ENCODE measurements around the gene G3BP1. TPM values are rescaled to one million over a fixed set of nuclear protein-coding genes. Genes with fewer than 3 reads are reported as not detected.

G3BP1 gene
- total RNA-seq, 2 donors from 2014 or later: 346 to 376 TPM

- Histone ChIP-seq H3K27me3 (ENCODE audit: control insufficient read depth, insufficient read depth, low read length, poor library complexity, severe bottlenecking) (no peaks in the 10 kb centered on the region), H3K9me3 (ENCODE audit: control insufficient read depth, low read length) (peaks cover 2% of the 10 kb centered on the region), H3K4me1 (ENCODE audit: control insufficient read depth, insufficient read depth, low read length) (peaks cover 15% of the 10 kb centered on the region), H3K4me3 (ENCODE audit: low read length) (no peak overlapping the region), H3K36me3 (ENCODE audit: control insufficient read depth, insufficient read depth, low read length) (no peaks in the 10 kb centered on the region), H3K9ac (ENCODE audit: extremely low read depth, low read length, poor library complexity, severe bottlenecking) (no peak overlapping the region), H3K27ac (ENCODE audit: low read depth, low read length) (no peak overlapping the region)
- WGBS, 2 experiments (ENCODE audit: insufficient coverage in 1 of 2, insufficient read length in 1 of 2): 100% methylated on average over 1 of the region's 1 CpG; no CpG with 5 or more reads in 1 of the 2 experiments
- H3K4me1 Mint-ChIP-seq: peaks cover 18% of the 10 kb centered on the region
- H3K27ac Mint-ChIP-seq: no peak overlapping the region
- H3K27me3 Mint-ChIP-seq (ENCODE audit: insufficient read depth): no peaks in the 10 kb centered on the region
- H3K4me3 Mint-ChIP-seq: no peak overlapping the region
- DNase-seq: no peak
- no peak for TF ChIP-seq CTCF (conservative IDR thresholded peaks at IDR 0.05)
- no peaks in the 10 kb centered on the region for H3K9me3 Mint-ChIP-seq
- H3K36me3 Mint-ChIP-seq (ENCODE audit: low read depth): no peaks in the 10 kb centered on the region
Observed at GRCh38 chr5:151735646-151736045, 36.1 kb upstream of the G3BP1 start.

DNA sequence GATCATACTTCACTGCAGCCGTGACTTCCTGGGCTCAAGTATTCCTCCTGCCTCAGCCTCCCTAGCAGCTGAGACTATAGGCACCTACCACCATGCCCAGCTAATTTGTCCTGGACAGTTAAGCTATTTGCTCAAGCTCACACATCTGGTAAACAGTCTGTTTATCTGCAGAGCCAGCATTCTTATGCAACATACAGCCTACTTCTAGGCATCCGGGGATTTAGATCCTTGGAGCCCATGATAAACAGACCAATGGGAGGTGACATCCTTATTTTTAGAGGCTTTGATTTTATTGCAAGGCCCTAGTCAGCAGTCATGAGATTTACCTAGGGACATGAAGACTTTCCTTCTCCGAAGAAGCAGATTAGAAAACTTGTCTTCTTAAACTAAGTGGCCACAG, 34.3 kb upstream of the G3BP1 start:
- WGBS, 2 experiments (ENCODE audit: insufficient coverage in 1 of 2, insufficient read length in 1 of 2): 78 to 100% methylated on average over 2 to 3 of the region's 3 CpGs
- H3K27ac Mint-ChIP-seq: no peak overlapping the region
- no peaks in the 10 kb centered on the region for H3K27me3 Mint-ChIP-seq (ENCODE audit: insufficient read depth)

DNA sequence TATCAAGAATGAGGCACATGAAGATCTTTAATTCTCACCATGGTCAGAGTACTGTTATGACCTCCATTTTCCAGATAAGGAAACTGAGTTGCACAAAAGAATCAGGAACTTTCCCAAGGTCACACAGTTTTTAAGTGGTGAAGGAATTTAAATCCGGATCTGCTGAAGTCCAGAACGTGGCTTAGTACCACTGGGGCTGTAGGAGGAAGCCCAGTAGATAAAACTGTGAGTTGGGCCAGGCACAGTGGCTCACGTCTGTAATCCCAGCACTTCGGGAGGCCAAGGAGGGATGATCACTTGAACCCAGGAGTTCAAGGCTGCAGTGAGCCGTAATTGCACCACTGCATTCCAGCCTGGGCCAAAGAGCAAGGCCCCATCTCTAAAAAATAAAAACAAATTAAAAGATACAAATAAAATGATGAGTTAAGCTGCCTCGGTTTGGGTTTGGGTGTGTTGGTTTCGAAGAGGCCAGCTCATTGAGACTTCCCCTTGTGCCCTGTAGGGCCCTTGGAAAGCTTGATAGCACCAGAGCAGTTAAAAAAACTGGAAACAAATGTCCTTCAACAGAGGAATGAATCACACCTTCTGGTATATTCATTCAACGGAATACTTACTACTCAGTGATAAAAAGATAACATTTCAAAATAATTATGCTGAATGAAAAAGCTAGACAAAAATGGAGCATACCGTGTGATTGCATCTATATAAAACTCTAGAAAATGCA, 33.5 kb upstream of the G3BP1 start:
- Histone ChIP-seq H3K27ac (ENCODE audit: low read depth, low read length) (no peak overlapping the region), H3K27me3 (ENCODE audit: control insufficient read depth, insufficient read depth, low read length, poor library complexity, severe bottlenecking) (no peaks in the 10 kb centered on the region), H3K9me3 (ENCODE audit: control insufficient read depth, low read length) (no peaks in the 10 kb centered on the region), H3K9ac (ENCODE audit: extremely low read depth, low read length, poor library complexity, severe bottlenecking) (no peak overlapping the region), H3K36me3 (ENCODE audit: control insufficient read depth, insufficient read depth, low read length) (peaks cover 8% of the 10 kb centered on the region), H3K4me3 (ENCODE audit: low read length) (no peak overlapping the region), H3K4me1 (ENCODE audit: control insufficient read depth, insufficient read depth, low read length) (peaks cover 15% of the 10 kb centered on the region)
- TF ChIP-seq CTCF (conservative IDR thresholded peaks at IDR 0.05): no peak
- DNase-seq: no peak
- Mint-ChIP-seq H3K9me3 (no peaks in the 10 kb centered on the region), H3K27me3 (ENCODE audit: insufficient read depth) (no peaks in the 10 kb centered on the region), H3K4me3 (no peak overlapping the region), H3K36me3 (ENCODE audit: low read depth) (peaks cover 3% of the 10 kb centered on the region), H3K27ac (no peak overlapping the region), H3K4me1 (peaks cover 22% of the 10 kb centered on the region)
- 86 to 100% methylated on average over 1 to 9 of the region's 9 CpGs for WGBS, 2 experiments (ENCODE audit: insufficient coverage in 1 of 2, insufficient read length in 1 of 2)

More for the DNA sequence above, 34.3 kb upstream of the G3BP1 start:
- peaks cover 15% of the 10 kb centered on the region for H3K4me1 ChIP-seq (ENCODE audit: control insufficient read depth, insufficient read depth, low read length)
- DNase-seq: no peak
- Mint-ChIP-seq H3K4me1 (peaks cover 22% of the 10 kb centered on the region), H3K36me3 (ENCODE audit: low read depth) (no peaks in the 10 kb centered on the region), H3K9me3 (no peaks in the 10 kb centered on the region), H3K4me3 (no peak overlapping the region)
- no peaks in the 10 kb centered on the region for H3K9me3 ChIP-seq (ENCODE audit: control insufficient read depth, low read length)
- H3K9ac ChIP-seq (ENCODE audit: extremely low read depth, low read length, poor library complexity, severe bottlenecking): no peak overlapping the region
- no peak overlapping the region for H3K27ac ChIP-seq (ENCODE audit: low read depth, low read length)
- H3K27me3 ChIP-seq (ENCODE audit: control insufficient read depth, insufficient read depth, low read length, poor library complexity, severe bottlenecking): no peaks in the 10 kb centered on the region
- TF ChIP-seq CTCF (conservative IDR thresholded peaks at IDR 0.05): no peak
- H3K4me3 ChIP-seq (ENCODE audit: low read length): no peak overlapping the region
- H3K36me3 ChIP-seq (ENCODE audit: control insufficient read depth, insufficient read depth, low read length): peaks cover 3% of the 10 kb centered on the region
